Measurements from ENCODE around the gene SH3BP2. TPM values are rescaled to one million over a fixed set of nuclear protein-coding genes. Genes with fewer than 3 reads are reported as not detected.

Gene SH3BP2
- total RNA-seq, 1 experiment from 2014 or later: 52.8 TPM

GRCh38 chr4:2855584-2855983 lies 62.7 kb downstream of the SH3BP2 start (continued):
- TF ChIP-seq, protein P1, sequence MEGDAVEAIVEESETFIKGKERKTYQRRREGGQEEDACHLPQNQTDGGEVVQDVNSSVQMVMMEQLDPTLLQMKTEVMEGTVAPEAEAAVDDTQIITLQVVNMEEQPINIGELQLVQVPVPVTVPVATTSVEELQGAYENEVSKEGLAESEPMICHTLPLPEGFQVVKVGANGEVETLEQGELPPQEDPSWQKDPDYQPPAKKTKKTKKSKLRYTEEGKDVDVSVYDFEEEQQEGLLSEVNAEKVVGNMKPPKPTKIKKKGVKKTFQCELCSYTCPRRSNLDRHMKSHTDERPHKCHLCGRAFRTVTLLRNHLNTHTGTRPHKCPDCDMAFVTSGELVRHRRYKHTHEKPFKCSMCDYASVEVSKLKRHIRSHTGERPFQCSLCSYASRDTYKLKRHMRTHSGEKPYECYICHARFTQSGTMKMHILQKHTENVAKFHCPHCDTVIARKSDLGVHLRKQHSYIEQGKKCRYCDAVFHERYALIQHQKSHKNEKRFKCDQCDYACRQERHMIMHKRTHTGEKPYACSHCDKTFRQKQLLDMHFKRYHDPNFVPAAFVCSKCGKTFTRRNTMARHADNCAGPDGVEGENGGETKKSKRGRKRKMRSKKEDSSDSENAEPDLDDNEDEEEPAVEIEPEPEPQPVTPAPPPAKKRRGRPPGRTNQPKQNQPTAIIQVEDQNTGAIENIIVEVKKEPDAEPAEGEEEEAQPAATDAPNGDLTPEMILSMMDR (IDR thresholded peaks at IDR 0.05 in 2 of 3, conservative IDR thresholded peaks at IDR 0.05 in 1 of 3; ENCODE audit: borderline replicate concordance in 1 of 3, insufficient read depth in 1 of 3, low read depth in 2 of 3, low read length in 2 of 3): no peak
- TF ChIP-seq SIN3A (IDR thresholded peaks at IDR 0.05; ENCODE audit: low read depth) (no peak), TCF7L2 (IDR thresholded peaks at IDR 0.05; ENCODE audit: borderline replicate concordance, extremely low read depth, insufficient read depth, insufficient read length) (no peak), RAD21 (IDR thresholded peaks at IDR 0.05; ENCODE audit: low read depth) (no peak), SRF (IDR thresholded peaks at IDR 0.05; ENCODE audit: low read depth) (no peak), EZH2 (IDR thresholded peaks at IDR 0.05) (no peak), FOSL1 (IDR thresholded peaks at IDR 0.05; ENCODE audit: low read depth) (no peak), ZFX (IDR thresholded peaks at IDR 0.05) (no peak), SP1 (IDR thresholded peaks at IDR 0.05; ENCODE audit: low read depth) (no peak), CBX3 (IDR thresholded peaks at IDR 0.05; ENCODE audit: low read depth) (no peak)
- TF ChIP-seq, protein P2, sequence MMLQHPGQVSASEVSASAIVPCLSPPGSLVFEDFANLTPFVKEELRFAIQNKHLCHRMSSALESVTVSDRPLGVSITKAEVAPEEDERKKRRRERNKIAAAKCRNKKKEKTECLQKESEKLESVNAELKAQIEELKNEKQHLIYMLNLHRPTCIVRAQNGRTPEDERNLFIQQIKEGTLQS (IDR thresholded peaks at IDR 0.05): no peak
- TF ChIP-seq, protein P3, sequence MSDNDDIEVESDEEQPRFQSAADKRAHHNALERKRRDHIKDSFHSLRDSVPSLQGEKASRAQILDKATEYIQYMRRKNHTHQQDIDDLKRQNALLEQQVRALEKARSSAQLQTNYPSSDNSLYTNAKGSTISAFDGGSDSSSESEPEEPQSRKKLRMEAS (IDR thresholded peaks at IDR 0.05): no peak

DNA sequence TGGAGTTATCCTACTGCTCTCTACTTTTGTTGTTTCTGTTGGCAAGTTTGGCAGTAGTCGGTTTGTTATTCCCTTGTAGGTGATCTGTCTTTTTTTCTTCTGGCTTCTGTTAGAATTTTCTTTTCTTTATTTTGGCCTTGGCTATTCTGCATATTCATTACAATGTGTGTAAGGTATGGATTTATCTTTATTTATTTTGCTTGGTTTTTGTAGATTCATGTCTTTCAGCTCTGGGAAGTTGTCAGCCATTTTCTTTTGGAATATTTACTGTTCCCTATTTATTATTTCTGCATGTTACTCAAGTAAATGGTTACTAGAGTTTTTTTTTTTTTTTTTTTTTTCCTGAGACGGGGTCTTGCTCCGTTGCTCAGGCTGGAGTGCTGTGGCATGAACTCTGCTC lies 63.4 kb downstream of the SH3BP2 start:
- TF ChIP-seq RAD21 (IDR thresholded peaks at IDR 0.05; ENCODE audit: low read depth) (no peak), EZH2 (IDR thresholded peaks at IDR 0.05) (no peak), JUND (IDR thresholded peaks at IDR 0.05) (no peak), EZH2phosphoT487 (IDR thresholded peaks at IDR 0.05; ENCODE audit: borderline replicate concordance) (no peak), SIN3A (IDR thresholded peaks at IDR 0.05; ENCODE audit: low read depth) (no peak), ZFX (IDR thresholded peaks at IDR 0.05) (no peak), EGR1 (IDR thresholded peaks at IDR 0.05; ENCODE audit: low read depth) (no peak), ZNF274 (IDR thresholded peaks at IDR 0.05; ENCODE audit: low read depth, low read length) (no peak)
- no peak overlapping the region for H3K4me2 ChIP-seq (ENCODE audit: low read length)
- ATAC-seq (no peak), DNase-seq (ENCODE audit: low read depth, low spot score) (no peak)
- no peak overlapping the region for H2AFZ ChIP-seq (ENCODE audit: low read depth, low read length, poor library complexity, severe bottlenecking)
- no TSS peak for BruUV-seq (replicated peaks)
- peaks cover 12 to 15% of the 10 kb centered on the region in 2 experiments for H3K4me1 ChIP-seq (ENCODE audit: control insufficient read depth in 1 of 2, insufficient read depth in 2 of 2, low read length in 2 of 2)
- RAD21 ChIA-PET (ENCODE audit: low non-redundant PET in 1 of 2, low total read pairs in 2 of 2, uncharacterized antibody in 2 of 2, unreplicated experiment in 2 of 2): no interaction called here
- peaks cover 0 to 6% of the 10 kb centered on the region in 2 experiments; a peak in 1 of 4 replicates for H3K36me3 ChIP-seq (ENCODE audit: control insufficient read depth in 1 of 2, insufficient read depth in 2 of 2, low read length in 2 of 2)
- no peak overlapping the region for H3K4me3 ChIP-seq (replicated peaks in 1 of 2; ENCODE audit: low read depth in 1 of 2, low read length in 2 of 2)
- H3K27ac ChIP-seq (ENCODE audit: low read depth, low read length): no peak overlapping the region
- H3K9ac ChIP-seq (ENCODE audit: low read length): no peak overlapping the region
- H3K9me2 ChIP-seq (ENCODE audit: insufficient read depth): no peaks in the 10 kb centered on the region
- peaks cover 90% of the 10 kb centered on the region for H3K79me2 ChIP-seq (ENCODE audit: insufficient read depth, low read length)
- intact Hi-C loops (cut with micrococcal nuclease): no loop called here
- H4K20me1 ChIP-seq (ENCODE audit: insufficient read depth): peaks cover 4% of the 10 kb centered on the region; the same call in 1 of the 2 replicates
- no peaks in the 10 kb centered on the region for H3K27me3 ChIP-seq (ENCODE audit: insufficient read depth, low read length)
- POLR2A ChIA-PET: no interaction called here
- H3K9me3 ChIP-seq (ENCODE audit: control insufficient read depth in 1 of 2, insufficient read depth in 1 of 2, low read depth in 1 of 2, low read length in 2 of 2): no peaks in the 10 kb centered on the region
- CTCF ChIA-PET: no interaction called here
